PC-3 (cell line): ENCODE results near the gene SRRM1. TPM values are rescaled to one million over a fixed set of nuclear protein-coding genes. Genes with fewer than 3 reads are reported as not detected.

Experiments used
- total RNA-seq: library from RNA; depleted of rRNA; stranded (reverse); fragments of >200 nt; gene quantifications from 2 replicates; pipeline ENCODE4 v1.2.3, GENCODE V29; 2014; rRNA removed

SRRM1 gene
- total RNA-seq, 1 experiment from 2014 or later: 30.7 TPM

Other genes with a start within 250 kb of the SRRM1 start
- gene STPG1, start 229.5 kb upstream of the SRRM1 start, total RNA-seq: 12.8 and 14.9 TPM in 2 replicates
- gene NIPAL3, start 227.5 kb upstream of the SRRM1 start, total RNA-seq: 35.2 and 43.7 TPM in 2 replicates
- gene RCAN3, start 140.5 kb upstream of the SRRM1 start, total RNA-seq: 23.0 and 25.6 TPM in 2 replicates
- 1.2 and 1.8 TPM in 2 replicates for gene NCMAP, start 87.2 kb upstream of the SRRM1 start, total RNA-seq
- 51.4 and 57.6 TPM in 2 replicates for gene CLIC4, start 102.1 kb downstream of the SRRM1 start, total RNA-seq